HG02678 (cell line): ENCODE results near the gene IRF2BP2.

Source experiments
- ATAC-seq: cut with Tn5 transposase; IDR thresholded peaks from one replicate; pipeline ENCODE4 v1.9.1; 2021; ENCODE audit warnings: mild to moderate bottlenecking, moderate library complexity; ENCODE audit not compliant: unreplicated experiment

Gene IRF2BP2

GRCh38 chr1:234559902-234560676 lies 49.9 kb downstream of the IRF2BP2 start:
- no peak for ATAC-seq

DNA sequence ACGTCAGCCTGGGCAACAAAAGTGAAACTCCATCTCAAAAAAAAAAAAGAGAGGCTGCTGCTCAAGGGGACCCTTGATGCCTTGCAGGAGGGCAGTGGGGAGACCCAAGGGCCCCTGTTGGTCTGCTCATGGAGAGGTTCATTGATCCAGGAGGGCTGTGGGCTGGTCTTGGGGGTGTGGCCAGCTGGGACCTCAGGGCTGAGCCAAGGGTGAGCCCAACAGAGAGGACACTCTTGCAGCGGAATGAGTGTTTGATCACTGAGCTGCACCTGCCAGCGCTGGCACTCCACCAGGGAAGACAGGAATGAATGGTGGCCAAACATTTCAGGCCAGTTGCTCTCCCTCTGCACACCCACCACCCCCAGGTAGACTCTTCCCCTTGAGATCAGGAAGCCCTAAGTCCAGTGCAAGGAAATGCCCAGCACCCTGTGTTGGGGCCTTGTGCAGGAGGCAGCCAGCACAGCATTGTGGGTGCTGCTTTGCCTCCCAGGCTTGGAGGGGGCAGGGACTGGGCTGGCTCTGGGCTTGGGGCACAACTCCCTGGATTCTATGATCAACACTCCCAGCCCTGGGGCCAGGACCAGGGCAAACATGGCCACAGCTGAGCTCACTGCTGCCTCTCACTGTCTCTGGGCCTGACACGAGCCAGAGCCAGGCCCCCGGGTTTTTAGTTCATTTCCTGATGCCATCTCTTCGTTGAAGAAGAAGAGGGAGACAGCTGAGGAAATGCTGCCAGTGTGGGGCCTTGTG lies 50.7 kb downstream of the IRF2BP2 start:
- ATAC-seq, result no peak

- no peak for ATAC-seq
Measured at GRCh38 chr1:234558330-234558836, 51.6 kb downstream of the IRF2BP2 start.

- ATAC-seq, result no peak
Measured at GRCh38 chr1:234556245-234556943, 53.6 kb downstream of the IRF2BP2 start.

DNA sequence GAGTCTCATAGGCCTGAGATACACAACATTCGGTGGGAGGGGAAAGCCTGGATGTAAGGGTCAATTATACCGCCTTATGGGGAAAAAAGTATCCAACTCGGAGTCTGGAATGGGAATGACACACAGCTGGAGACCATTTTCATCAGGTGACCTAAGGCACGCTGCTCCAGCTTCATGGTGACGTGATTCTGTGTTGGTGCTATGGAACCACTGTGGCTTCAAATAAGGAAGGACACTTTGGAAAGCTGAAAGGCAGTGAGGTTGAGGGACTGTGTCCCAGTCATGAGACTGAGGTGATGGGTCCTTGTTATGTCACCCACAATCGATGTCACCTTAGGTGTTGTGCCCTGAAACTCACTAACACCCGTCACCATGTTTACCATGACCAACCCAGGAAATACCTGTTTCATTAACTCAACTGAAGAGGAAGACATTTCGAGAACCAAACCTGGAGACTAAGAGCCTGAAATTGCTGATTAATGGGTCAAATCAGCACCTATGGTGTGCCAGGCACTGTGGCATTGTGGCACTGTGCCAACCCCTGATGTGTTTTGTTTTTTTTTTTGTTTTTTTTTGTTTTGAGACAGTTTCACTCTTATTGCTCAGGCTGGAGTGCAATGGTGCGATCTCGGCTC lies 54.5 kb downstream of the IRF2BP2 start:
- no peak for ATAC-seq

DNA sequence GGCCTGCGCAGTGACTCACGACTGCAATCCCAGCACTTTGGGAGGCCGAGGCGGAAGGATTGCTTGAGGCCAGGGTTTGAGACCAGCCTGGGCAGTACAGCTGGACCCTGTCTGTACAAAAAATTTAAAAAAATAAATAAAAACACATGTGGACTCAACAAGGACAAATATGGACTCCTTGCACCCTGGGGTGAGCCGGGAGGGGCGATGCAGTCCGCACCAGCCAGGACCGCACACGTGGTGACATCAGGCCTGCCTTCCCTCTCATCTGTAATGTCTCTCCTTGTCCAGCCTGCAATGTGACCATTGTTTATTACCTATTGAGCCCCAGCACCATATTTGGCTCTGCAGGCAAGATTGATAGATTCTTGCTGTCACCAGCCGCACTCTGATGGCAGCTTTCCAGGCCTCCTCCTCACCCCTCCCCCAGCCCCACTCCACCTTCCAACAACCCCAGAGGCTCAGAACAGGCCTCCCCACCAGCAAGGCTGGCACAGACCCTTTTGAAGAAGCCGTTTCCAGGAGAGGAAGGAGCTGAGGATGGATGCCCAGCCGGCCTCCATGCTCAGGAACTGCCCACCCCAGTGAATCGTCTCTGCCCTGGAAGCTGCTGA lies 55.2 kb downstream of the IRF2BP2 start:
- ATAC-seq, result no peak
